DOHH2 (cell line): ENCODE data around the gene ZNF365.

Experiments used
- H3F3A ChIP-seq: fragments of 200-600 bp; sonication (generic), shearing (Covaris generic); 2 replicates; pipeline ENCODE4 v1.6.0; 2016; ENCODE audit warnings: antibody characterized with exemption, mild to moderate bottlenecking; ENCODE audit not compliant: control insufficient read depth, insufficient read depth
- H3K27ac ChIP-seq: fragments of 200-600 bp; sonication (generic); 2 replicates; pipeline ENCODE4 v1.5.1; 2014; ENCODE audit warnings: low read depth, mild to moderate bottlenecking, low read length, moderate library complexity
- H3K27me3 ChIP-seq: fragments of 200-600 bp; sonication (generic); 2 replicates; pipeline ENCODE4 v1.6.1; 2014; ENCODE audit warnings: mild to moderate bottlenecking, low read length, mixed read lengths; ENCODE audit not compliant: control insufficient read depth
- H3K36me3 ChIP-seq: fragments of 200-600 bp; sonication (generic); 2 replicates; pipeline ENCODE4 v1.6.1; 2014; ENCODE audit warnings: mild to moderate bottlenecking, low read length, moderate library complexity, mixed read lengths; ENCODE audit not compliant: control insufficient read depth
- H3K4me1 ChIP-seq: fragments of 200-600 bp; sonication (generic); 2 replicates; pipeline ENCODE4 v1.6.1; 2014; ENCODE audit warnings: mild to moderate bottlenecking, low read length, mixed read lengths; ENCODE audit not compliant: control insufficient read depth
- H3K4me2 ChIP-seq: fragments of 200-600 bp; sonication (generic); 2 replicates; pipeline ENCODE4 v1.6.0; 2014; ENCODE audit warnings: mild to moderate bottlenecking, low read length, moderate library complexity
- H3K4me3 ChIP-seq: fragments of 200-600 bp; sonication (generic); 2 replicates; pipeline ENCODE4 v1.5.1; 2014; ENCODE audit warnings: mild to moderate bottlenecking, low read length, mixed read lengths
- H3K79me2 ChIP-seq: fragments of 200-600 bp; sonication (generic); 2 replicates; pipeline ENCODE4 v1.6.1; 2014; ENCODE audit warnings: mild to moderate bottlenecking, low read length, mixed read lengths; ENCODE audit not compliant: control insufficient read depth
- H3K9me2 ChIP-seq: fragments of 200-600 bp; sonication (generic); replicated peaks from 2 replicates; pipeline ENCODE4 v1.6.1; 2014; ENCODE audit warnings: mild to moderate bottlenecking, low read length, mixed read lengths; ENCODE audit not compliant: control insufficient read depth
- H3K9me3 ChIP-seq: fragments of 200-600 bp; sonication (generic); 2 replicates; pipeline ENCODE4 v1.6.1; 2014; ENCODE audit warnings: antibody characterized with exemption, low read length, mixed read lengths; ENCODE audit not compliant: control insufficient read depth, insufficient read depth
- H4K20me1 ChIP-seq: fragments of 200-600 bp; sonication (generic); 2 replicates; pipeline ENCODE4 v1.6.0; 2014; ENCODE audit warnings: low read depth, mild to moderate bottlenecking, antibody characterized with exemption, low read length, moderate library complexity; ENCODE audit not compliant: control insufficient read depth, insufficient read depth
- EZH2phosphoT487 ChIP-seq: fragments of 200-600 bp; sonication (generic); IDR thresholded peaks from 2 replicates; pipeline ENCODE4 v1.6.1; 2017; ENCODE audit warnings: borderline replicate concordance, mild to moderate bottlenecking, antibody characterized with exemption, low read length, moderate library complexity, mixed read lengths
- TF ChIP-seq, protein P1 (sequence below): fragments of 200-600 bp; sonication (generic); IDR thresholded peaks from one replicate; pipeline ENCODE4 v1.5.1; 2014; ENCODE audit warnings: antibody characterized with exemption, mild to moderate bottlenecking, low read depth, low read length; ENCODE audit not compliant: poor library complexity, severe bottlenecking

ZNF365 gene

DNA sequence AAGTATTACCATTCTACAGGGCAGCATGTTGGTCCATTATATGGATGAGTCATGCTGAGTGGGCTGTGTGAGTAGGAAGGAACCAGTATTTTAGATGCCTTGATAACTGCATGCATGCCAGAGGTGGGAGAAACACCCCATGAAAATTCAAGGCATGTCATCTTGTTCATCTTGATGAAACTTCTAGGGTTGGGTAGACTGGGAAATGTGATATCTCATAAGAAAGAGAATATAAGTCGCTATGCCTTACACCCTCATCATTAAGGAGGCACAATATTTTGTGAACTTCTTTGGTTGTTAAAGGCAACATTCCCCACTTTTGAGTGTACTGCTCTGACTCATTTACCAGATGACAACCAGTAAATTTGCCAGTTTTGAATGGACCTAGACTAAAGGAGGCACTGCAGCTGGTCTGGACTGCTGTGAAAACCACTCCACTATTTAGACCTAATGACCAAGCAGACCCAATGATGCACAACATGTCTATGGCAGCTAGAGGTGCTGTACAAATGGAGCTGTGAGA, 48.0 kb downstream of the ZNF365 start:
- Histone ChIP-seq H3F3A (no peaks in the 10 kb centered on the region), H3K79me2 (no peaks in the 10 kb centered on the region), H3K27me3 (no peaks in the 10 kb centered on the region), H3K27ac (no peak overlapping the region), H3K4me3 (no peak overlapping the region), H3K36me3 (no peaks in the 10 kb centered on the region), H4K20me1 (no peaks in the 10 kb centered on the region), H3K4me1 (no peaks in the 10 kb centered on the region), H3K9me3 (no peaks in the 10 kb centered on the region), H3K4me2 (no peak overlapping the region), H3K9me2 (no peaks in the 10 kb centered on the region)
- no peak for TF ChIP-seq EZH2phosphoT487
- TF ChIP-seq, protein P1, sequence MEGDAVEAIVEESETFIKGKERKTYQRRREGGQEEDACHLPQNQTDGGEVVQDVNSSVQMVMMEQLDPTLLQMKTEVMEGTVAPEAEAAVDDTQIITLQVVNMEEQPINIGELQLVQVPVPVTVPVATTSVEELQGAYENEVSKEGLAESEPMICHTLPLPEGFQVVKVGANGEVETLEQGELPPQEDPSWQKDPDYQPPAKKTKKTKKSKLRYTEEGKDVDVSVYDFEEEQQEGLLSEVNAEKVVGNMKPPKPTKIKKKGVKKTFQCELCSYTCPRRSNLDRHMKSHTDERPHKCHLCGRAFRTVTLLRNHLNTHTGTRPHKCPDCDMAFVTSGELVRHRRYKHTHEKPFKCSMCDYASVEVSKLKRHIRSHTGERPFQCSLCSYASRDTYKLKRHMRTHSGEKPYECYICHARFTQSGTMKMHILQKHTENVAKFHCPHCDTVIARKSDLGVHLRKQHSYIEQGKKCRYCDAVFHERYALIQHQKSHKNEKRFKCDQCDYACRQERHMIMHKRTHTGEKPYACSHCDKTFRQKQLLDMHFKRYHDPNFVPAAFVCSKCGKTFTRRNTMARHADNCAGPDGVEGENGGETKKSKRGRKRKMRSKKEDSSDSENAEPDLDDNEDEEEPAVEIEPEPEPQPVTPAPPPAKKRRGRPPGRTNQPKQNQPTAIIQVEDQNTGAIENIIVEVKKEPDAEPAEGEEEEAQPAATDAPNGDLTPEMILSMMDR, result no peak

DNA sequence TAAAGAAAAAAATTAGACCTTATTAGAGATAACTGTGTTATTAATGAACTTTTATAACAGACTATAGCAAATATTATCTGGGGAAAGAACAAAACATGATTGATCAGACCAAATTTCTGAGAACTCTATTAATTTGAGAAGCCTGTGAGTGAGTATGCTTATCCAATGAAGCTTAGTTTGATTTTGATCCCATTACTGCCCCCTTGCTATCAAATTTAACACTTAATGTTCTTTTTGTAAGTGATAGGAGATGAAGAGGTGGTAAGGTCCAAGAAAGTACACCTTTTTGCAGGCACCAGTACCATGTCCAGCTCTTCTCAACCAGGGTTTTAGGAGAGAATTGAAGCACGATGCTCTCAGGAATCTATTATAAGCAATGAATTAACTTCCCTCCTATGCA, 49.9 kb downstream of the ZNF365 start:
- no peak for TF ChIP-seq EZH2phosphoT487
- TF ChIP-seq, protein P1, result peak; percentile 41
- H3K36me3 ChIP-seq, result no peaks in the 10 kb centered on the region
- H3K4me3 ChIP-seq, result no peak overlapping the region
- H3K79me2 ChIP-seq, result no peaks in the 10 kb centered on the region
- no peaks in the 10 kb centered on the region for H3K9me3 ChIP-seq
- H3K27ac ChIP-seq, result no peak overlapping the region
- no peaks in the 10 kb centered on the region for H3K4me1 ChIP-seq
- H3K9me2 ChIP-seq, result no peaks in the 10 kb centered on the region
- H4K20me1 ChIP-seq, result no peaks in the 10 kb centered on the region
- no peaks in the 10 kb centered on the region for H3F3A ChIP-seq
- no peak overlapping the region for H3K4me2 ChIP-seq
- no peaks in the 10 kb centered on the region for H3K27me3 ChIP-seq

GRCh38 chr10:62426086-62426485, 51.9 kb downstream of the ZNF365 start:
- no peaks in the 10 kb centered on the region for H4K20me1 ChIP-seq
- no peak overlapping the region for H3K4me2 ChIP-seq
- no peak overlapping the region for H3K4me3 ChIP-seq
- no peaks in the 10 kb centered on the region for H3K9me3 ChIP-seq
- H3K4me1 ChIP-seq, result no peaks in the 10 kb centered on the region
- no peaks in the 10 kb centered on the region for H3K9me2 ChIP-seq
- no peak overlapping the region for H3K27ac ChIP-seq
- H3K27me3 ChIP-seq, result no peaks in the 10 kb centered on the region
- TF ChIP-seq EZH2phosphoT487, result no peak
- TF ChIP-seq, protein P1, result no peak
- no peaks in the 10 kb centered on the region for H3F3A ChIP-seq
- H3K79me2 ChIP-seq, result no peaks in the 10 kb centered on the region
- no peaks in the 10 kb centered on the region for H3K36me3 ChIP-seq

DNA sequence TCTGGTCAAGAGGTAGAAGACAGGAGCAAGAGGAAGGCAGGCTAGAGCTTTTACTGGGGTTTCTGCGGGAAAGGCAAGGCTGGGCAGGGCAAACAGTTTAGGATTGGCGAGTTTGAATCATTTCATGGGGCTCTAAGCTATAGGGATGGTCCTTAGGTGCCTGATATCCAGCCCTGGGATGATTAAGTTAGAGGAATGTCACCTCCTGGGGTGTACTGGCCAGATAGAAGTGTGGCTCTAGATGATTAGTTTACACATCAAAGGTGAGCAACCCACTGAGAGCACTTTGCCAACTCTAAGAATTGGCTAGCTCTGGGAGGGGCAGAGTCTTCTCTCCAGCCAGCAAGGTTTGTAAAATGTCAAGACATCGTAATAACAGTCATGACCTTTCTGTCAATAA, 52.4 kb downstream of the ZNF365 start:
- no peak for TF ChIP-seq EZH2phosphoT487
- TF ChIP-seq, protein P1, result no peak
- H3K27ac ChIP-seq, result no peak overlapping the region
- H3K36me3 ChIP-seq, result no peaks in the 10 kb centered on the region
- no peaks in the 10 kb centered on the region for H3F3A ChIP-seq
- no peak overlapping the region for H3K4me3 ChIP-seq
- no peaks in the 10 kb centered on the region for H3K9me3 ChIP-seq
- H3K27me3 ChIP-seq, result no peaks in the 10 kb centered on the region
- H4K20me1 ChIP-seq, result no peaks in the 10 kb centered on the region
- H3K9me2 ChIP-seq, result no peaks in the 10 kb centered on the region
- H3K79me2 ChIP-seq, result no peaks in the 10 kb centered on the region
- H3K4me1 ChIP-seq, result no peaks in the 10 kb centered on the region
- no peak overlapping the region for H3K4me2 ChIP-seq
